Suprapubic skin (tissue), 4 donors: ENCODE data around the gene SPAG9.

Source experiments
- CTCF ChIP-seq, 2 donors: fragments of 200-600 bp in 1 of 2; fragments of 450-650 bp in 1 of 2; sonication (generic) in 1 of 2; IDR thresholded peaks; one replicate each; pipeline ENCODE4 v1.5.1; 2016 to 2019; ENCODE audit warnings: antibody characterized with exemption in 2 of 2, mild to moderate bottlenecking in 1 of 2, moderate library complexity in 1 of 2
- EP300 ChIP-seq: sonication (generic); formaldehyde crosslinking; IDR thresholded peaks from one replicate; pipeline ENCODE4 v1.6.1; 2017; ENCODE audit warnings: antibody characterized with exemption
- POLR2A ChIP-seq, 2 donors: fragments of 450-650 bp; IDR thresholded peaks; one replicate each; pipeline ENCODE4 v1.6.1; 2017; ENCODE audit warnings: antibody characterized with exemption in 2 of 2, mild to moderate bottlenecking in 2 of 2, moderate library complexity in 2 of 2
- POLR2AphosphoS5 ChIP-seq, 3 donors: sonication (generic); formaldehyde crosslinking; IDR thresholded peaks; one replicate each; pipeline ENCODE4 v1.6.1; 2017; ENCODE audit warnings: antibody characterized with exemption in 3 of 3

GRCh38 chr17:50924800-50925199 is 195.9 kb downstream of the SPAG9 start:
- TF ChIP-seq CTCF (IDR thresholded peaks at IDR 0.05) (no peak), POLR2AphosphoS5 (IDR thresholded peaks at IDR 0.05) (no peak), EP300 (no peak), POLR2A (IDR thresholded peaks at IDR 0.05) (no peak)
